Spinal cord (tissue), 10 donors: ENCODE measurements around the gene CDH6. TPM values are rescaled to one million over a fixed set of nuclear protein-coding genes. Genes with fewer than 3 reads are reported as not detected.
A peak's percentile ranks its signal among the peaks of the same experiment; 100 is the strongest.

Experiments used
- DNase-seq, 6 donors: peaks; one replicate each; pipeline versions ENCODE4 v3.0.0 to v3.0.0-alpha.2; 2013 to 2015; ENCODE audit warnings: low spot score in 6 of 6, low read depth in 4 of 6
- H3K27ac ChIP-seq: one replicate; pipeline ENCODE4 v1.5.1; 2013; ENCODE audit warnings: low read depth, low read length, control low read depth
- H3K27me3 ChIP-seq: one replicate; pipeline ENCODE4 v1.6.1; 2013; ENCODE audit warnings: low read length; ENCODE audit not compliant: control insufficient read depth, insufficient read depth
- H3K36me3 ChIP-seq: one replicate; pipeline ENCODE4 v1.6.1; 2013; ENCODE audit warnings: low read length; ENCODE audit not compliant: control insufficient read depth, insufficient read depth
- H3K4me1 ChIP-seq: one replicate; pipeline ENCODE4 v1.6.1; 2013; ENCODE audit warnings: low read length; ENCODE audit not compliant: control insufficient read depth, insufficient read depth
- H3K4me3 ChIP-seq: one replicate; pipeline ENCODE4 v1.5.1; 2013; ENCODE audit warnings: low read depth, low read length, control low read depth
- H3K9me3 ChIP-seq: one replicate; pipeline ENCODE4 v1.6.1; 2013; ENCODE audit warnings: low read length; ENCODE audit not compliant: control insufficient read depth, insufficient read depth
- WGBS: methylation state at CpG from one replicate; pipeline ENCODE4 v1.1.5; 2013; ENCODE audit warnings: missing lambda C conversion rate; ENCODE audit not compliant: insufficient coverage; 5-methylcytosine and 5-hydroxymethylcytosine counted together
- polyA plus RNA-seq, 2 donors: library from polyadenylated mRNA; unstranded; fragments of 120-200 nt; gene quantifications; one replicate each; pipeline ENCODE4 v1.2.1, GENCODE V29; 2013; ENCODE audit not compliant: insufficient read length in 2 of 2
- total RNA-seq, 2 donors: library from RNA; depleted of rRNA in 1 of 2; stranded (reverse); fragments of 120-200 nt in 1 of 2; fragments of >200 nt in 1 of 2; gene quantifications; one replicate each; pipeline versions ENCODE4 v1.2.3 to v1.2.4, GENCODE V29; 2013 to 2014
- donor health status: healthy.

CDH6 gene
- total and polyA plus RNA-seq, 4 donors = 25.8 to 50.9 (median 34.9) TPM

- peak in 2 of 6 donors; percentile 46 to 62 for DNase-seq
- H3K36me3 ChIP-seq = no peaks in the 10 kb centered on the region
- H3K4me1 ChIP-seq = peaks cover 5% of the 10 kb centered on the region
- WGBS = under 1% methylated on average over 15 of the region's 15 CpGs
- peaks cover 7% of the 10 kb centered on the region for H3K27me3 ChIP-seq
- H3K9me3 ChIP-seq = no peaks in the 10 kb centered on the region
- H3K27ac ChIP-seq = peak overlapping the region; percentile 77
- peak overlapping the region; percentile 81 for H3K4me3 ChIP-seq
These were observed 955 bp downstream of the CDH6 start for GRCh38 chr5:31194468-31194813.

DNA sequence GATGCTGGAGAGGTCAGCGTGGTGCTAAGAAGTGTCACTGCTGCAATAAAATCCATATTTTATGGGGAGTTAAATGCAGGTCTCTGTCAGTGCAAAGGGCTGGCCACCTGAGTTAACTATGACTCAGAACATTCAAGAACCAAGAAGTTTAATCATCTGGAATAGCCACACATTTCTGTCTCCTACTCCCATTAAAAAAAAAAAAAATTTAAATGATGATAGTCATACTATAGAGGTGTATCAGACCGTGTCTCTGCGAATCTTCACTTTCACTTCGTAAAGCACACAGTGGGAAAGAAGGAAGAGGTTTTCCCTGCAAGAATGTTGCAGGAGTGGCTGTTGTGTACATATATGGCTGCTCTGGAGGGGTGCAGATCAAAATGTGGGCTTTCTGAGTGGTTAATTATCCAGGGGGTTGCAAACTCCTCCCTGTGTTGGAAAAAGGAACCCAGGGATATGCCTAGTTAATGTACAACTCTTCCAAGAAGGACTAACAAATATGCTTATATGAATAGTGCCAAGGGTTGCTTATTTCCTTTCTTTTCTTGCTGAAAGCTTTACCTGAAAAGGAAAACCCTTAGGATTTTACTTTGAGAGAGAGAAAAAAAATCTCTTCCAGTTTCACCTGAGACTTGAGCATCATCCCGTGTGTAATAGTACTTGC is 1.5 kb downstream of the CDH6 start:
- peak overlapping the region; percentile 77 for H3K27ac ChIP-seq
- 20% methylated on average over 1 of the region's 5 CpGs for WGBS

GRCh38 chr5:31196309-31196708 is 2.8 kb downstream of the CDH6 start:
- Histone ChIP-seq H3K27ac (peak overlapping the region; percentile 12), H3K9me3 (no peaks in the 10 kb centered on the region), H3K27me3 (peaks cover 7% of the 10 kb centered on the region), H3K4me3 (peak overlapping the region; percentile 81), H3K4me1 (peaks cover 5% of the 10 kb centered on the region), H3K36me3 (no peaks in the 10 kb centered on the region)
- DNase-seq = peak in 2 of 6 donors; percentile 64 to 75
- WGBS = no CpG with 5 or more reads among the region's 2 CpGs

More for the DNA sequence above, 1.5 kb downstream of the CDH6 start:
- H3K36me3 ChIP-seq = no peaks in the 10 kb centered on the region
- H3K4me1 ChIP-seq = peaks cover 5% of the 10 kb centered on the region
- H3K9me3 ChIP-seq = no peaks in the 10 kb centered on the region
- peak overlapping the region; percentile 81 for H3K4me3 ChIP-seq
- peak in 2 of 6 donors; percentile 25 to 51 for DNase-seq
- H3K27me3 ChIP-seq = peaks cover 7% of the 10 kb centered on the region

DNA sequence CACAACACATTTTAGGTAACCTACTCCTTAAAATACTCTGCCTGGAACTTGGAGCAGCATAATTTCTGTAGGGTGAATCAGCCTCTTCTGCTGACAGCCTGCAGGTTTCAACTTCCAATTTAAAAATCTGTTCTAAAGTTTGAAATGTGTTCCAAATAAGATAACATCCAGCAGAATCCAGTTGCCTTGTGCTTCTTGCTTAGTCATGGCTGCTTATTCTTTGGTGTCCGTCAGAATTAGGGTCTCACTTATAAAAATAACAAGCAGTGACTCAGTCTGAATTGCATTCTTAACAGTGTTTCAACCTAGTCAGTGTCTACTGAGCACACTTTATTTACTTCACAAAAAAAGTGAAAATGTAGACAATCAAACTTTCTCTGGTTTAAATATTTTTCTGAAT is 3.7 kb downstream of the CDH6 start:
- no peak overlapping the region for H3K27ac ChIP-seq
- H3K4me3 ChIP-seq = no peak overlapping the region
- DNase-seq = no peak
- no peaks in the 10 kb centered on the region for H3K36me3 ChIP-seq
- H3K27me3 ChIP-seq = peaks cover 7% of the 10 kb centered on the region
- 50% methylated on average over 1 of the region's 1 CpG for WGBS
- H3K4me1 ChIP-seq = peaks cover 5% of the 10 kb centered on the region
- no peaks in the 10 kb centered on the region for H3K9me3 ChIP-seq

- Histone ChIP-seq H3K9me3 (no peaks in the 10 kb centered on the region), H3K4me3 (no peak overlapping the region), H3K4me1 (peaks cover 6% of the 10 kb centered on the region), H3K36me3 (no peaks in the 10 kb centered on the region), H3K27me3 (no peaks in the 10 kb centered on the region), H3K27ac (no peak overlapping the region)
- WGBS = no CpG with 5 or more reads among the region's 1 CpG
- no peak for DNase-seq
These were observed 11.5 kb downstream of the CDH6 start for GRCh38 chr5:31204958-31205357.

DNA sequence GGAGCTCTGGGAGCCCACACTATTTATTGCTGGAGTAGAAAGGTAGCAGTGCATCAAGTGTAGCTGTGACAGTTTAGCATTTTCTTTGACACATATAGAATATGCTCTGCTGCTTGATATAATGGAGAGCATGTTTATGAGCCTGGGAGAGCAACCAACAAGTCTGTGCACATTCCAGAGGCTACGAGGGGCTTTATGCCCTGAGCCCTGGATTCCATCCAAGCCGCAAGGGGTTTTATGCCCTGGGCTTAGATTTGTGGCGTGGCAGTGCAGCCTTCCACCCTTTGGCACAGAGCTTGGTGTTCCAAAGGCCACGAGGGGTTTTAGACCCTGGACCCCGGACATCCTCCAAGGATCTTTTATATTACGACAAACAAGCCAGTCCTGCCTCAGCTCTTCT is 14.6 kb downstream of the CDH6 start:
- Histone ChIP-seq H3K36me3 (no peaks in the 10 kb centered on the region), H3K4me3 (no peak overlapping the region), H3K27me3 (no peaks in the 10 kb centered on the region), H3K9me3 (no peaks in the 10 kb centered on the region), H3K4me1 (peaks cover 6% of the 10 kb centered on the region), H3K27ac (no peak overlapping the region)
- WGBS = 73% methylated on average over 3 of the region's 6 CpGs
- DNase-seq = no peak

DNA sequence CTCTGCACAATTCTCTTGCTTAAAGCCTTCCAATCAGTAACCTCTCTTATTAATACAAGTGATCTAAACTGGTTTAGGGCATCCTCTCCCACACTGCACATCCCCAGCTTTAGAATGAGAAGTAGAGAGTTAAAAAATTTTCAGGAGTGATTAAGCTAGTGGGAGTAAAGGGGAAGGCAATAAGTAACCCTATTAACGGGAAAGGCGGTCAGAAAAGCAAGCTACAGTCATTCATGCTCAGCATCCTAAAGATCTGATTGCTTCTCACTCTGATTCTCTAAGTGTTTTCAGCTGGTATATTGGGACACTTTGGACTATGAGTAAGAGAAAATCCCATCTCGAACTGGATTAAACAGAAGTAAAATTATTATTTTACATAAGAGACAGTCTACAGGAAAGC is 15.8 kb downstream of the CDH6 start:
- no CpG with 5 or more reads among the region's 3 CpGs for WGBS
- no peak for DNase-seq
- Histone ChIP-seq H3K27me3 (no peaks in the 10 kb centered on the region), H3K36me3 (no peaks in the 10 kb centered on the region), H3K4me3 (no peak overlapping the region), H3K9me3 (no peaks in the 10 kb centered on the region), H3K27ac (no peak overlapping the region), H3K4me1 (peaks cover 6% of the 10 kb centered on the region)

DNA sequence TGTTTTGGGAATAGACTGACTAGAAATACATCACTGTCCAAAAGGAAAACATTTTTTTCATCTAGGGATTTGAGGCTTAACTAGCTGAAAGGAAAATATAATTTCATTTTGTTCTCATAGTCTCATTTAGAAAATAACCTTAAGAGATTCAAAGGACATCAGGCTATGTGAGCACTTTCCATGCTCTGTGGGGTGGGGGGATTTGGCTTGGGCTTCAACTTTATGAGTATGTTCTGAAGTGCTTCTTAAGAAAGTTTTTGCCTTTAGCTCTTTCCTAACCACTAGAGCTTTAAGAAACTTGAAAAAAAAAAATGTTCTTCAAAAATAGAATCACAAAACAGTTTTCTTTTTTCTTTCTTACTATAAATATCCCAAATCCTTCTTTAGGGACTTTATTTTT is 17.6 kb downstream of the CDH6 start:
- H3K4me1 ChIP-seq = peaks cover 6% of the 10 kb centered on the region
- DNase-seq = no peak
- H3K36me3 ChIP-seq = no peaks in the 10 kb centered on the region
- no peaks in the 10 kb centered on the region for H3K9me3 ChIP-seq
- no peak overlapping the region for H3K4me3 ChIP-seq
- no peak overlapping the region for H3K27ac ChIP-seq
- no peaks in the 10 kb centered on the region for H3K27me3 ChIP-seq

GRCh38 chr5:31213257-31213656 is 19.8 kb downstream of the CDH6 start:
- no peaks in the 10 kb centered on the region for H3K9me3 ChIP-seq
- WGBS = 22% methylated on average over 2 of the region's 4 CpGs
- peak overlapping the region; percentile 16 for H3K4me3 ChIP-seq
- H3K4me1 ChIP-seq = no peaks in the 10 kb centered on the region
- H3K27me3 ChIP-seq = no peaks in the 10 kb centered on the region
- H3K27ac ChIP-seq = peak overlapping the region; percentile 47
- no peaks in the 10 kb centered on the region for H3K36me3 ChIP-seq
- no peak for DNase-seq

DNA sequence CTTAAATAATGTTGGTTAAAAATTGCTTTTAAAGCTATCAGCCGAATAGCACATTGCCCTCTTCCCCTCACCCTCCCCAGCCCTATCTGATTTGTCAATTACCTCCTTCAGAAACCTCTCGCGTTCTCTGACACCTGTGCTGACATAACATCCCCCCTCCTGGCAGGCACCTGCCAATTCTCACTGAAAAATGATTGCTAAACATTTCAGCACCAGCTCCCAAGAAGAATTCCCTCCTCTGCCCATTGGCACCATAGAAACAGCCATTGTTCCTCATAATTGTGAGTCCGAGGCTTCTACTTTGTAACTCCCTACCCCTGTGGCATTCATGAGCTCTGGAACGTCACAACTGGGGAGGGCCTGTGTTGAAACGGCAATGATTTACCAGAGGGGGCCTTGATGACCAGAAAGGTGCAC is 20.2 kb downstream of the CDH6 start:
- WGBS = 17% methylated on average over 5 of the region's 6 CpGs
- Histone ChIP-seq H3K27me3 (no peaks in the 10 kb centered on the region), H3K27ac (peak overlapping the region; percentile 47), H3K36me3 (no peaks in the 10 kb centered on the region), H3K9me3 (no peaks in the 10 kb centered on the region), H3K4me3 (peak overlapping the region; percentile 16), H3K4me1 (no peaks in the 10 kb centered on the region)
- DNase-seq = peak in 2 of 6 donors; percentile 36 to 54
